BE2C (cell line): ENCODE data around the gene TSPAN9.
A peak's percentile ranks its signal among the peaks of the same experiment; 100 is the strongest.

Source experiments
- DNase-seq: peaks from one replicate; pipeline ENCODE4 v3.0.0-alpha.2; 2020
- H3K27me3 ChIP-seq: fragments of 250-450 bp; sonication (Bioruptor Pico); 2 replicates; pipeline ENCODE4 v1.5.1; 2020; ENCODE audit warnings: mild to moderate bottlenecking
- H3K36me3 ChIP-seq: fragments of 250-450 bp; sonication (Bioruptor Pico); 2 replicates; pipeline ENCODE4 v1.5.1; 2020; ENCODE audit warnings: mild to moderate bottlenecking
- H3K4me1 ChIP-seq: fragments of 250-450 bp; sonication (Bioruptor Pico); 2 replicates; pipeline ENCODE4 v1.5.1; 2020
- H3K4me3 ChIP-seq: 2 replicates; pipeline ENCODE4 v1.5.1; 2011; ENCODE audit warnings: low read depth, low read length
- H3K9me3 ChIP-seq: fragments of 250-450 bp; sonication (Bioruptor Pico); 2 replicates; pipeline ENCODE4 v1.5.1; 2020
- CTCF ChIP-seq: IDR thresholded peaks from 2 replicates; pipeline ENCODE4 v1.5.1; 2012; ENCODE audit warnings: mild to moderate bottlenecking, low read depth, low read length

The TSPAN9 gene

GRCh38 chr12:3038926-3039510 is 38.2 kb upstream of the TSPAN9 start:
- Histone ChIP-seq H3K4me1 (peaks cover 12% of the 10 kb centered on the region), H3K4me3 (no peak overlapping the region), H3K9me3 (no peaks in the 10 kb centered on the region), H3K36me3 (no peaks in the 10 kb centered on the region), H3K27me3 (peaks cover 5% of the 10 kb centered on the region; the same call in 1 of the 2 replicates)
- DNase-seq, result no peak
- TF ChIP-seq CTCF, result no peak

- Histone ChIP-seq H3K4me1 (peaks cover 12% of the 10 kb centered on the region), H3K4me3 (no peak overlapping the region), H3K27me3 (peaks cover 5% of the 10 kb centered on the region; the same call in 1 of the 2 replicates), H3K9me3 (no peaks in the 10 kb centered on the region), H3K36me3 (no peaks in the 10 kb centered on the region)
- DNase-seq, result no peak
- no peak for TF ChIP-seq CTCF
Observed at GRCh38 chr12:3040026-3040656, 37.0 kb upstream of the TSPAN9 start.

- Histone ChIP-seq H3K4me3 (no peak overlapping the region), H3K4me1 (peaks cover 12% of the 10 kb centered on the region), H3K9me3 (no peaks in the 10 kb centered on the region), H3K36me3 (no peaks in the 10 kb centered on the region), H3K27me3 (peaks cover 5% of the 10 kb centered on the region; the same call in 1 of the 2 replicates)
- DNase-seq, result no peak
- TF ChIP-seq CTCF, result no peak
Observed at GRCh38 chr12:3040663-3041544, 36.3 kb upstream of the TSPAN9 start.

GRCh38 chr12:3041558-3042164 is 35.5 kb upstream of the TSPAN9 start:
- Histone ChIP-seq H3K4me1 (peaks cover 12% of the 10 kb centered on the region), H3K9me3 (no peaks in the 10 kb centered on the region), H3K36me3 (no peaks in the 10 kb centered on the region), H3K4me3 (no peak overlapping the region), H3K27me3 (peaks cover 5% of the 10 kb centered on the region; the same call in 1 of the 2 replicates)
- TF ChIP-seq CTCF, result peak; percentile 83
- DNase-seq, result peak; percentile 79

GRCh38 chr12:3042394-3042793 is 34.8 kb upstream of the TSPAN9 start:
- H3K36me3 ChIP-seq, result no peaks in the 10 kb centered on the region
- no peaks in the 10 kb centered on the region for H3K9me3 ChIP-seq
- peaks cover 12% of the 10 kb centered on the region for H3K4me1 ChIP-seq
- peaks cover 5% of the 10 kb centered on the region; the same call in 1 of the 2 replicates for H3K27me3 ChIP-seq
- no peak overlapping the region for H3K4me3 ChIP-seq
- DNase-seq, result peak; percentile 55
- TF ChIP-seq CTCF, result no peak
